HepG2 (cell line): Measurements from ENCODE around the gene CDK3. TPM values are rescaled to one million over a fixed set of nuclear protein-coding genes. Genes with fewer than 3 reads are reported as not detected.

ENCODE experiments used
- EZH2 ChIP-seq: conservative IDR thresholded peaks from 2 replicates; pipeline ENCODE4 v1.6.1; 2012; ENCODE audit warnings: mild to moderate bottlenecking, low read depth, low read length, moderate library complexity
- KDM1A ChIP-seq: IDR thresholded peaks from 2 replicates; pipeline ENCODE4 v1.6.1; 2016; ENCODE audit warnings: missing compliant biosample characterization
- KLF13 ChIP-seq: sonication (generic); formaldehyde crosslinking; IDR thresholded peaks from 2 replicates; pipeline ENCODE4 v1.4.0; 2020; ENCODE audit warnings: mild to moderate bottlenecking, missing genetic modification reagents
- MLX ChIP-seq: IDR thresholded peaks from 2 replicates; pipeline ENCODE4 v1.6.1; 2016
- MYC ChIP-seq: sonication (generic); formaldehyde crosslinking; IDR thresholded peaks from 2 replicates; pipeline ENCODE4 v1.9.0; 2021; ENCODE audit warnings: missing genetic modification reagents, borderline replicate concordance
- RNF219 ChIP-seq: sonication (generic); formaldehyde crosslinking; IDR thresholded peaks from 2 replicates; pipeline ENCODE4 v1.5.0; 2020; ENCODE audit warnings: mild to moderate bottlenecking, missing genetic modification reagents
- SMAD3 ChIP-seq: sonication (generic); formaldehyde crosslinking; IDR thresholded peaks from 2 replicates; pipeline ENCODE4 v1.4.0; 2020; ENCODE audit warnings: missing genetic modification reagents
- SMC3 ChIP-seq: IDR thresholded peaks from 2 replicates; pipeline ENCODE4 v1.6.1; 2011; ENCODE audit warnings: low read length, improper control_type of control experiment
- ZBTB25 ChIP-seq: IDR thresholded peaks from 2 replicates; pipeline ENCODE4 v1.6.1; 2018; ENCODE audit warnings: missing genetic modification reagents
- ZNF142 ChIP-seq: sonication (generic); formaldehyde crosslinking; IDR thresholded peaks from 2 replicates; pipeline ENCODE4 v1.4.0; 2020; ENCODE audit warnings: missing genetic modification reagents
- ZNF33B ChIP-seq: sonication (generic); formaldehyde crosslinking; IDR thresholded peaks from 2 replicates; pipeline ENCODE4 v1.5.1; 2020; ENCODE audit warnings: mild to moderate bottlenecking, missing genetic modification reagents
- ZNF512B ChIP-seq: sonication (generic); formaldehyde crosslinking; IDR thresholded peaks from 2 replicates; pipeline ENCODE4 v1.5.1; 2020; ENCODE audit warnings: missing genetic modification reagents, mild to moderate bottlenecking, borderline replicate concordance
- ZNF770 ChIP-seq: sonication (generic); formaldehyde crosslinking; IDR thresholded peaks from 2 replicates; pipeline ENCODE4 v1.5.0; 2020; ENCODE audit warnings: mild to moderate bottlenecking, missing genetic modification reagents
- ZNF878 ChIP-seq: sonication (generic); formaldehyde crosslinking; IDR thresholded peaks from 2 replicates; pipeline ENCODE4 v1.8.1; 2023; ENCODE audit warnings: mild to moderate bottlenecking, missing genetic modification reagents, moderate library complexity
- polyA plus RNA-seq, 8 experiments: library from polyadenylated mRNA; depleted of rRNA in 3 of 8; stranded (reverse) in 7 of 8; unstranded in 1 of 8; fragments of >200 nt; fragmentation: Illumina TruSeq in 4 of 8; extraction: Trizol in 4 of 8; gene quantifications; 2 replicates each; pipeline versions ENCODE4 v1.2.1 to v1.2.3, GENCODE V29; 2011 to 2016; ENCODE audit warnings: low read depth in 4 of 8, missing spikeins in 1 of 8, mixed read lengths in 1 of 8; ENCODE audit not compliant: insufficient read depth in 1 of 8
- total RNA-seq, 5 experiments: library from RNA; depleted of rRNA; stranded (reverse); fragments of >200 nt; fragmentation: Illumina TruSeq; extraction: Trizol; gene quantifications; 2 replicates each; pipeline ENCODE4 v1.2.3, GENCODE V29; 2016; ENCODE audit warnings: low read depth in 1 of 5

CDK3 gene
- total and polyA plus RNA-seq, 2 of the 13 experiments (the other 11 are each of a cell fraction or from before 2014, with no cell fraction given), result 5.8 to 11.4 TPM

- TF ChIP-seq ZBTB25 (CRISPR knock-in tag) (no peak), ZNF878 (CRISPR knock-in tag) (peak; percentile 39; the same call in 1 of the 2 replicates), ZNF770 (CRISPR knock-in tag) (no peak), ZNF512B (CRISPR knock-in tag) (0 out of 2 replicates have a peak, but pooled peaks have one; percentile 49), KDM1A (CRISPR knock-in tag) (no peak), MLX (CRISPR knock-in tag) (0 out of 2 replicates have a peak, but pooled peaks have one; percentile 62), RNF219 (CRISPR knock-in tag) (peak; percentile 70), SMC3 (no peak), MYC (CRISPR knock-in tag) (no peak), SMAD3 (CRISPR knock-in tag) (no peak; the same call in none of the 2 replicates), KLF13 (CRISPR knock-in tag) (no peak), ZNF142 (CRISPR knock-in tag) (no peak), ZNF33B (no peak), EZH2 (no peak)
Observed at GRCh38 chr17:75976175-75976848, 24.3 kb upstream of the CDK3 start (continued).
